GM12878 (cell line): ENCODE measurements around the gene UTS2R. TPM values are rescaled to one million over a fixed set of nuclear protein-coding genes. Genes with fewer than 3 reads are reported as not detected.

ENCODE experiments used
- ATAC-seq: fragments of 200-7000 bp; cut with Tn5 transposase; 3 replicates; pipeline ENCODE4 v1.9.1; 2020; ENCODE audit warnings: mild to moderate bottlenecking, moderate library complexity
- BruUV-seq: library from RNA; stranded (reverse); fragments of 400-500 nt; replicated peaks from 2 replicates; lab custom pipeline; 2021; lab: Mats Ljungman, UMichigan
- CTCF ChIA-PET: fragments of 300-600 bp; sonication (Branson Sonifier 250); formaldehyde crosslinking; extraction: SDS; loops from one replicate; lab custom pipeline; 2021; ENCODE audit warnings: inconsistent platforms; lab: Yijun Ruan, JAX
- POLR2A ChIA-PET: fragments of 350-600 bp; formaldehyde crosslinking; extraction: SDS; loops from one replicate; lab custom pipeline; 2021; ENCODE audit warnings: inconsistent platforms; lab: Charles Lee
- RAD21 ChIA-PET: fragments of 300-600 bp; sonication (Branson Sonifier 250); formaldehyde crosslinking; loops from one replicate; lab custom pipeline; 2023; ENCODE audit warnings: antibody characterized with exemption; ENCODE audit not compliant: unreplicated experiment; lab: Charles Lee
- SMC1A ChIA-PET: fragments of 300-600 bp; sonication (Branson Sonifier 250); formaldehyde crosslinking; loops from one replicate; lab custom pipeline; 2023; ENCODE audit not compliant: unreplicated experiment, uncharacterized antibody; lab: Charles Lee
- DNase-seq: peaks from one replicate; pipeline ENCODE4 v3.0.0-alpha.2; 2011; ENCODE audit warnings: low read depth, low spot score
- FAIRE-seq: peaks from 3 replicates; lab custom pipeline; 2011; peaks lifted over from hg19 to GRCh38; lab: Jason Lieb, UNC
- H2AFZ ChIP-seq: 2 replicates; pipeline ENCODE4 v1.6.0; 2011; ENCODE audit warnings: low read depth, low read length, control low read depth; ENCODE audit not compliant: control insufficient read depth
- H3K27ac ChIP-seq: 2 replicates; pipeline ENCODE4 v1.5.1; 2011; ENCODE audit warnings: control low read depth; ENCODE audit not compliant: control insufficient read depth, insufficient read depth
- H3K27me3 ChIP-seq, 2 experiments: replicated peaks in 1 of 2; 2 replicates each; pipeline versions ENCODE4 v1.6.0 to v1.6.1; 2011; ENCODE audit warnings: low read length in 1 of 2; ENCODE audit not compliant: control insufficient read depth in 2 of 2, insufficient read depth in 2 of 2
- H3K36me3 ChIP-seq, 2 experiments: 2 replicates each; pipeline ENCODE4 v1.5.1; 2011; ENCODE audit warnings: low read length in 1 of 2; ENCODE audit not compliant: control insufficient read depth in 2 of 2, insufficient read depth in 2 of 2
- H3K4me1 ChIP-seq: 2 replicates; pipeline ENCODE4 v1.6.1; 2011; ENCODE audit warnings: mild to moderate bottlenecking, low read length, moderate library complexity, mixed read lengths; ENCODE audit not compliant: control insufficient read depth, insufficient read depth
- H3K4me2 ChIP-seq: 2 replicates; pipeline ENCODE4 v1.6.0; 2011; ENCODE audit warnings: control low read depth; ENCODE audit not compliant: control insufficient read depth, insufficient read depth
- H3K4me3 ChIP-seq: fragments of 200-600 bp; sonication (generic); 2 replicates; pipeline ENCODE4 v1.5.1; 2016
- H3K79me2 ChIP-seq: 2 replicates; pipeline ENCODE4 v1.6.0; 2011; ENCODE audit warnings: low read length; ENCODE audit not compliant: control insufficient read depth, insufficient read depth
- H3K9ac ChIP-seq: 2 replicates; pipeline ENCODE4 v1.8.0; 2011; ENCODE audit warnings: low read length, control low read depth, mixed read lengths; ENCODE audit not compliant: control insufficient read depth, insufficient read depth
- H3K9me3 ChIP-seq: replicated peaks from 3 replicates; pipeline ENCODE4 v1.5.1; 2011; ENCODE audit warnings: mild to moderate bottlenecking, low read length; ENCODE audit not compliant: control insufficient read depth, insufficient read depth
- H4K20me1 ChIP-seq: 2 replicates; pipeline ENCODE4 v1.6.0; 2011; ENCODE audit not compliant: control insufficient read depth, insufficient read depth
- BCL3 ChIP-seq: IDR thresholded peaks from 2 replicates; pipeline ENCODE4 v1.6.1; 2011; ENCODE audit warnings: borderline replicate concordance, low read depth, mild to moderate bottlenecking, moderate library complexity, low read length; ENCODE audit not compliant: insufficient read depth, poor library complexity, severe bottlenecking
- CEBPB ChIP-seq, 2 experiments: fragments of 150-350 bp in 1 of 2; IDR thresholded peaks; 2 replicates each; pipeline ENCODE4 v1.6.1; 2012 to 2014; ENCODE audit warnings: low read depth in 2 of 2, low read length in 2 of 2, borderline replicate concordance in 1 of 2, inconsistent platforms in 1 of 2
- ELK1 ChIP-seq: IDR thresholded peaks from 2 replicates; pipeline ENCODE4 v1.6.1; 2012; ENCODE audit warnings: low read depth, low read length, improper control_type of control experiment
- ETV6 ChIP-seq, 2 experiments: fragments of 450-650 bp in 1 of 2; IDR thresholded peaks in 1 of 2; conservative IDR thresholded peaks in 1 of 2; 2 replicates each; pipeline ENCODE4 v1.6.1; 2014; ENCODE audit warnings: antibody characterized with exemption in 1 of 2, borderline replicate concordance in 1 of 2, low read depth in 1 of 2, mild to moderate bottlenecking in 1 of 2, moderate library complexity in 1 of 2
- MEF2A ChIP-seq: IDR thresholded peaks from 2 replicates; pipeline ENCODE4 v1.6.1; 2011; ENCODE audit warnings: low read depth, mild to moderate bottlenecking, low read length, moderate library complexity; ENCODE audit not compliant: insufficient read depth
- NFIC ChIP-seq: IDR thresholded peaks from 2 replicates; pipeline ENCODE4 v1.6.1; 2012; ENCODE audit warnings: low read depth, mild to moderate bottlenecking, inconsistent platforms, low read length, moderate library complexity
- NR2C1 ChIP-seq: fragments of 450-650 bp; IDR thresholded peaks from 2 replicates; pipeline ENCODE4 v1.6.1; 2017; ENCODE audit warnings: antibody characterized with exemption, mild to moderate bottlenecking, moderate library complexity
- PKNOX1 ChIP-seq: fragments of 450-650 bp; IDR thresholded peaks from 2 replicates; pipeline ENCODE4 v1.6.1; 2016; ENCODE audit warnings: mild to moderate bottlenecking
- POLR2A ChIP-seq: IDR thresholded peaks from 2 replicates; pipeline ENCODE4 v1.6.1; 2011; ENCODE audit warnings: low read depth, mild to moderate bottlenecking, low read length
- POLR2AphosphoS5 ChIP-seq: IDR thresholded peaks from 2 replicates; pipeline ENCODE4 v1.6.1; 2011; ENCODE audit warnings: mild to moderate bottlenecking, low read length, inconsistent platforms
- RAD21 ChIP-seq: IDR thresholded peaks from 2 replicates; pipeline ENCODE4 v1.6.1; 2011; ENCODE audit warnings: mild to moderate bottlenecking, low read depth, low read length, moderate library complexity; ENCODE audit not compliant: insufficient read depth
- RAD51 ChIP-seq: fragments of 450-650 bp; IDR thresholded peaks from 2 replicates; pipeline ENCODE4 v1.6.1; 2016; ENCODE audit warnings: moderate library complexity, mild to moderate bottlenecking, inconsistent platforms
- RB1 ChIP-seq: fragments of 450-650 bp; formaldehyde crosslinking; IDR thresholded peaks from 2 replicates; pipeline ENCODE4 v1.6.1; 2017; ENCODE audit warnings: mild to moderate bottlenecking, borderline replicate concordance
- RELA ChIP-seq: fragments of 450-650 bp; IDR thresholded peaks from 2 replicates; pipeline ENCODE4 v1.8.0; 2014; ENCODE audit warnings: borderline replicate concordance; ENCODE audit not compliant: partially characterized antibody
- STAT1 ChIP-seq: fragments of 450-650 bp; conservative IDR thresholded peaks from 2 replicates; pipeline ENCODE4 v1.6.1; 2014; ENCODE audit warnings: antibody characterized with exemption, mild to moderate bottlenecking
- TAF1 ChIP-seq: IDR thresholded peaks from 2 replicates; pipeline ENCODE4 v1.6.1; 2011; ENCODE audit warnings: mild to moderate bottlenecking, low read depth, low read length, borderline replicate concordance
- ZNF687 ChIP-seq: fragments of 450-650 bp; IDR thresholded peaks from 2 replicates; pipeline ENCODE4 v1.6.1; 2017; ENCODE audit warnings: mild to moderate bottlenecking, moderate library complexity
- WGBS: methylation state at CpG from one replicate; pipeline ENCODE4 v1.1.6; 2016; ENCODE audit warnings: low lambda C conversion rate; ENCODE audit not compliant: insufficient replicate concordance, insufficient coverage; ENCODE audit errors: missing lambda C conversion rate; 5-methylcytosine and 5-hydroxymethylcytosine counted together
- in situ Hi-C: fragments of 300-500 bp; cut with MboI; formaldehyde crosslinking; loops from 9 replicates; pipeline ENCODE4 v1.14.3; 2018; ENCODE audit warnings: mixed read lengths
- intact Hi-C: fragments of 100-400 bp; cut with micrococcal nuclease; formaldehyde crosslinking; loops from one replicate; pipeline ENCODE4 v1.14.2; 2022; ENCODE audit not compliant: unreplicated experiment
- polyA plus RNA-seq, 11 experiments: library from polyadenylated mRNA; depleted of rRNA in 4 of 11; unstranded in 6 of 11; stranded (reverse) in 5 of 11; fragments of >200 nt; fragmentation: Nextera tagmentation in 4 of 11; fragmentation: Illumina TruSeq in 1 of 11; extraction: Ambion mirVana in 4 of 11; extraction: Trizol in 1 of 11; gene quantifications; 1 replicate in 1 of 11; 2 replicates in 10 of 11; pipeline versions ENCODE4 v1.2.1 to v1.2.3, GENCODE V29; 2011 to 2016; ENCODE audit warnings: inconsistent platforms in 2 of 11, missing spikeins in 2 of 11, low read depth in 1 of 11
- total RNA-seq, 4 experiments: library from RNA; depleted of rRNA in 3 of 4; stranded (reverse); fragments of >200 nt in 3 of 4; fragmentation: Illumina TruSeq in 1 of 4; extraction: Trizol in 1 of 4; gene quantifications; 2 replicates each; pipeline versions ENCODE4 v1.2.1 to v1.2.3, GENCODE V29; 2013 to 2021

The UTS2R gene
- total and polyA plus RNA-seq, 10 of the 15 experiments (the other 5 are each of a cell fraction or from before 2014, with no cell fraction given): 0.04 to 0.36 (median 0.11) TPM; not detected in 6

GRCh38 chr17:82353484-82353883 is 18.1 kb upstream of the UTS2R start:
- ChIA-PET SMC1A (interaction anchor here (0.8 to 1.0 kb wide), 2 partner anchors 46 to 96 kb away, joined by 3 to 5 read pairs; no protein-coding TSS in a partner anchor), POLR2A (no interaction called here), CTCF (interaction anchor here (0.9 to 1.3 kb wide), 4 partner anchors 56 to 201 kb away, joined by 3 to 6 read pairs (median 4); no protein-coding TSS in a partner anchor), RAD21 (interaction anchor here (1.1 to 1.5 kb wide), 3 partner anchors 23 to 198 kb away, joined by 5 to 7 read pairs (median 5); partner anchors contain the start of gene HEXD)
- H3K27ac ChIP-seq: no peak overlapping the region
- no peak overlapping the region for H2AFZ ChIP-seq
- no peak overlapping the region for H3K9ac ChIP-seq
- intact Hi-C loops (loop anchor here (5.0 kb wide), 1 partner anchor 139 kb away; no protein-coding TSS in a partner anchor), in situ Hi-C loops (loop anchor here (5.0 kb wide), 2 partner anchors 54 to 199 kb away; no protein-coding TSS in a partner anchor)
- H3K79me2 ChIP-seq: no peaks in the 10 kb centered on the region
- ATAC-seq (no peak), FAIRE-seq (no peak), DNase-seq (no peak)
- BruUV-seq: no TSS peak
- H3K4me1 ChIP-seq: peaks cover 15% of the 10 kb centered on the region
- no peaks in the 10 kb centered on the region for H3K27me3 ChIP-seq
- H3K9me3 ChIP-seq: no peaks in the 10 kb centered on the region
- H4K20me1 ChIP-seq: no peaks in the 10 kb centered on the region
- no peak overlapping the region for H3K4me3 ChIP-seq
- WGBS: 49% methylated on average over 8 of the region's 8 CpGs
- H3K4me2 ChIP-seq: no peak overlapping the region
- H3K36me3 ChIP-seq: no peaks in the 10 kb centered on the region
- no peak for TF ChIP-seq RELA
- TF ChIP-seq RAD21: no peak
- TF ChIP-seq RB1: no peak
- no peak for TF ChIP-seq STAT1
- TF ChIP-seq ELK1: no peak
- no peak for TF ChIP-seq ZNF687
- TF ChIP-seq CEBPB (IDR thresholded peaks at IDR 0.05; ENCODE audit: borderline replicate concordance in 1 of 2, low read depth in 2 of 2, low read length in 2 of 2): no peak
- TF ChIP-seq POLR2AphosphoS5: no peak
- no peak for TF ChIP-seq PKNOX1
- TF ChIP-seq MEF2A: no peak
- TF ChIP-seq NR2C1: no peak
- no peak for TF ChIP-seq POLR2A
- TF ChIP-seq ETV6 (conservative IDR thresholded peaks at IDR 0.05 in 1 of 2, IDR thresholded peaks at IDR 0.05 in 1 of 2; ENCODE audit: borderline replicate concordance in 1 of 2, low read depth in 1 of 2): no peak
- no peak for TF ChIP-seq RAD51
- TF ChIP-seq NFIC: no peak
- no peak for TF ChIP-seq TAF1
- no peak for TF ChIP-seq BCL3
